HG03460 (cell line): ENCODE results near the gene MPC1.

Source experiments
- ATAC-seq: cut with Tn5 transposase; IDR thresholded peaks from one replicate; pipeline ENCODE4 v1.9.1; 2021; ENCODE audit not compliant: unreplicated experiment

Gene MPC1

GRCh38 chr6:166382933-166383801 lies at the start of gene MPC1:
Gene MPC1 (minus strand): TSS chr6:166382940. CDS start chr6:166382876, 64 bp downstream.
- ATAC-seq = peak; percentile 85

DNA sequence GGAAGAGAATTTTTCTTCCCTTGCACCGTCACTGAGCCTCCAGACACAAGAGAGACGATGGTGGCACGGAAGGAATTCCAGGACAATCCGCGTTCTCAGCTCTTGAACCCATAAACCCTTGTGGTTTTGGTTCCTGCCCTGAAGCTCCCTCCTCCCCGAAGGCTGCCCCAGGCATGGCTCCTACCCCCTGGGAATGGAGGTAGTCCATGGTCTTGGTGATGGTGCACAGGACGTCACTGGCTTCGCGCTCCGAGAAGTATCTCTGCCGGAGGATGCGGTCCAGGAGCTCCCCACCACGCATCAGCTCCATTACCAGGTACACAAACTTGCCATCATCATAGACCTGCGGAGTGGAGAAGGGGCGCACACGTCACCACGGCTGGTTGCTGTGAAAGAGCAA lies 47.5 kb upstream of the MPC1 start:
- no peak for ATAC-seq

DNA sequence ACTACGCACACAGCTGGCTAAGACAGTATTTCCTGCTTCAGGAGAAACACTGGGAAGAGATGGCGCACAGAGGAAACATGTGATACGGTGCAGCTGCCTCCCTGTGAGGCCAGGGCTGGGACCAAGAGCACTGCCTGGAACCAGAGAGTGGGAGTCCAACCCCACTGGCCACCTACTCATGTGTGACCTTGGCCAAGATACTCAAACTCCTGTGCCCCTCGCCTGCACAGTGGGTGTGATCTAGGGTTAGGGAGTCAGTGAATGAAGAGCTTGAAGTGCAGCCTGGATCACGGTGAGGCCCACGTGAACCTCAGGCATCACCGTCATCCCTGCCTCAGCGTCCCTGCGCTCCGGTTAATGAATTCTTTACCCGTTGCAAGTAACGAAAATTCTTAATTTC lies 41.7 kb upstream of the MPC1 start:
- ATAC-seq = no peak

- no peak for ATAC-seq
Observed at GRCh38 chr6:166423781-166424180, 41.0 kb upstream of the MPC1 start.

DNA sequence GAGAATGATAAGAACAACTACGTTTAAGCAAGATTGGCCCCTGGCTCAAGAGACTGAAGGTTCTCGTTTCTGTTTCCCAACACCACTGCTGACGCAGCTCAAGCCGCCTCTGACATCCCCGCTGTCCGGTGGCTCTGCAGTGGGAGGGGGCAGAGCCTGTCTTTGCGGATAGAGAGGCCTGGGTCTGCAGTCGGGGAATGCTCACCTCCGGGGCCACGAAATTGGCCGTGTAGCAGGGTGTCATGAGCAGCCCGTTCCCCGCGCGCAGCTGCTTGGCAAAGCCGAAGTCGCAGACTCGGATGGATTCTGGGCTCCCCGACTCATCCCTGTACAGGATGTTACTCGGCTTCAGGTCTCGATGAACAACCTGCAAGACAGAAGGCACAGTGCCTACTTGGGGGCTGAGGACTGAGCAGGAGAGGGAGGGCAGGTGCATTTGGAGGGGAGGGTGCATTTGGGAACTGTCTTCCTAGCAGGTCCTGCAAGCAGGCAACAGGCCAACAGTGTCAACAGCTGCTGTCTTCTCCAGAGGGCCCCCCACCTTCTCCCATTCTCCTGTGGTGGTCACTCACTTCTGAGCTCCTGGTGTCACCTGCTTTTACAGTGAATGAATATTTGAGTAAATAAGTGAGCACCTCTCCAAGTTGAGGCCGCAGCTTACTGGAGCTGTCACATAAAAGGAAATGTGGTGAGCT lies 40.5 kb upstream of the MPC1 start:
- ATAC-seq = no peak

DNA sequence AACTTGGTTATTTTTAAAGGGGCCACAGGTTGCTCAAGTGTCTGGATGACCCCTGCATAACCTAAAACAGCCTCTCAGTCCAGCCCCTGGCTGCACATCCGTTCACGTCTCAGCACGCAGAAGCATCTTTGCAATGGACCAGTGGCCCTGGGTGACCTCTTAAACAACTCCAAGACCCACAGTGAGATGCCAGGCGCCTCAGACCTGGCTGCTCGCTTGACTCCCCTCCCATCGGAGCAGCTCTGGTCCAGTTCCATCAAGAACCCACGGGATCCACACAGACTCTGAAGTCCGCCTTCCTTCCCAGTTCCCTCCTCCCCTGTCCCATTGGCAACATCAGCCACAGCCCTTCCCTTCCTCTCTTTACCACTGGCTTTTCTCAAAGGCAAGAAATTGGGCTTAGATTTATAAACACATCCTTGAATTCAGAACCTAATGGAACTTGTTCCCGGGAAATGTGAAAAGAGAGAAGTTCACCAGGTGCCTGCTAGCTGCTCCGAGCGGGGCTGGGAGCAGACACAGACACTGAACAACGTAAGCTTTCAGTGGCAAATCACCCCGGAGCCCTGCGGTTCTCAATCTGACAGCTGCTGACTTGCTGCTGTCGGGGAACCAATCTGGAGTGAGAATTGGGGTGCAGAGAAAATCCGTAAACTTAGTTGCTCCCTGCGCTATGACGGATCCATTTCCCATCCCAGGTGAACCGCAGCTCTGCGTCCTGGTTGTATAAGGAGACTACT lies 39.6 kb upstream of the MPC1 start:
- no peak for ATAC-seq

GRCh38 chr6:166420351-166420750 lies 37.6 kb upstream of the MPC1 start:
- ATAC-seq = no peak

- ATAC-seq = peak; percentile 6
Observed at GRCh38 chr6:166419717-166420116, 37.0 kb upstream of the MPC1 start.

GRCh38 chr6:166419286-166419685 lies 36.5 kb upstream of the MPC1 start:
- peak; percentile 98 for ATAC-seq

- ATAC-seq = no peak
Observed at GRCh38 chr6:166418691-166419143, 36.0 kb upstream of the MPC1 start.

DNA sequence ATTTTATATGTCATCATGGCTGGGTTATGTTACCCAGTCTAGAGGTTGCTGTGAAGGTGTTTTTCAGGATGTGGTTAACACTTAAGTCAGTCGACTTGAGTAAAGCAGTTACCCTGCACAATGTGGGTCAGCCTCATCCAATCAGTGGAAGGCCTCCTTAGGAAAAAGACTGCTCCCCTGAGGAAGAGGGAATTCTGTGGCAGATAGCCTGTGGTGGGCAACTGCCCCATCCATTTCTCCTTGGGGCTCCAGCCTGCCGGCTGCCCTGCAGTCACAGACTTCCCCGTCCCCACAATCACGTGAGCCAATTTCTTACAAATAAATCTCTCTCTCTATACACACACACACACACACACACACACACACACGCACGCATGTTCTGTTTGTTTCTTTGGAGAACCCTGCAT lies 34.5 kb upstream of the MPC1 start:
- no peak for ATAC-seq

DNA sequence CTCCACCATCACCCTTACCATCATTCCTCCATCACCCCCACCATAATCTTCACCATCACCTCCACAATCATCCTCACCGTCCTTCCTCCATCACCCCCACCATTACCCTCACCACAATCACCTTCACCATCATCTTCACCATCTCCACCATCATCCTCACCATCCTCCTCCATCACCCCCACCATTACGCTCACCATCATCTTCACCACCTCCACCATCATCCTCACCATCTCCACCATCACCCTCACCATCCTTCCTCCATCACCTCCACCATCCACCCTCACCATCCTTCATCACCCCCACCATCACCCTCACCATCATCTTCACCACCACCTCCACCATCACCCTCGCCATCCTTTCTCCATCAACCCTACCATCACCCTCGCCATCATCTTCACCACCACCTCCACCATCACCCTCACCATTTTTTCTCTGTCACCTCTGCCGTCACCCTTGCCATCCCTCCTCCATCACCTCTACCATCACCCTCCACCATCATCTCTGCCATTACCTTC lies 33.1 kb upstream of the MPC1 start:
- no peak for ATAC-seq

DNA sequence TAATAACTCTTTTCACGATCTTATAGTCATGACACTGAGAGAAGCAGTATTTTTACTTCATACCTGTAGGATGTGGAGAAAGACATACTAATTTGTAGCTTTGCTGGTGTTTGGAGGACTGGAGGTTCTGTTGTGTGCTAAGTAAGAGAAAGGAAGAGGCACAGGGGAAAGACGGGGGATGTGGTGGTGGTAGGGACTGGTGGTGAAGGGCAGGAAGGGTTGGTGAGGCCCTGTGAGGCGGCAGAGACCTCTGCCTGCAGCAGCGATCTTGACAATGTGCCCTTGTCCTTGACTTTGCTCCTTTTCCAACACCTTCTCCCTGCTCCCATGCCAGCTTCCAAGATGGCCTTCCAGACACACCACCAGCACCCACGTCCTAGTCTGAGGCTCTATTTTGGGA lies 32.6 kb upstream of the MPC1 start:
- ATAC-seq = no peak

- ATAC-seq = no peak
Observed at GRCh38 chr6:166413491-166413951, 30.8 kb upstream of the MPC1 start.

- ATAC-seq = no peak
Observed at GRCh38 chr6:166412911-166413384, 30.2 kb upstream of the MPC1 start.

- ATAC-seq = no peak
Observed at GRCh38 chr6:166412156-166412910, 29.6 kb upstream of the MPC1 start.

GRCh38 chr6:166411721-166412151 lies 29.0 kb upstream of the MPC1 start:
- no peak for ATAC-seq

DNA sequence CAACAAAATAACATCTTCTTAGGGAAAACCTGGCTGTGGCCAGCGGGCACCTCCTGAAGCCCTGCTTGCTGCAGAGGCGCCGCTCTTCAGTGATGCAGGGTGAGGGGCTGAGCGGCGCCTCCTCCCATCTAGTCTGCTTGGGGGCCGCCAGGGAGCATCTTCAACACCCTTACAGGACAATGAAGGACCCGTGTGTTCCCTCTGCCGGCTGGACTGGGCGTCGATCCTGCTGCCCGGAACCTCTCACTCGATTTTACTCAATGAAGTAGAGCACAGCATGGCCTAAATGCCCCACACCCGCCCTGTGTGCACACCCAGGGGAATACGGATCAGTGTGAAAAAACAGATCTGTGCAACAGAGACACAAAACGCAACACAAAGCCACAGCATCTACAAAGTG lies 28.5 kb upstream of the MPC1 start:
- no peak for ATAC-seq

DNA sequence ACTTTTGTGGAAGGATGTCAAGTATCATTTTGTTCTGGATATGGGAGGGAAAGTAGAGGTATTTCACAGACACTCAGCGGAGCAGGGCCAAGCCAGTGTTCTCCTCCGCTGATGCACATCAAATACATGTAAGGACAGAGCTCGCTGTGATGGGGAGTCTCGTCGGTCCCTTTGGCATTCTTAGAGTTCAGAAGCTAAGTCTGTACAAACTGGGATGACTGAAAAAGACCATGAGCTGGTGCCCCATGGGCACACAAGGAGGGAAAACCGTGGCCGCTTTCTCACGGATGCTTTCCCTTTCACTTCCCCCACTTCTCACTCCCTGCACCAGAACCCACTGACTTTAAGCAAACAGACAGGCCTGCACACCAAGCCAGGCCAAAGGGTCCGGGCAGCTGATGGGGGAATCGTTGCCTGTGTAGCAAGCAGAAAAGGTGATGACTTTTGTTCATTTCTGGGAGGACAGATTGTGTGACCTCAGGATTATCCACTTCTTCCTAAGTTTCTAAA lies 27.7 kb upstream of the MPC1 start:
- no peak for ATAC-seq
